HepG2 (cell line): Measurements from ENCODE around the gene PEAK1. TPM values are rescaled to one million over a fixed set of nuclear protein-coding genes. Genes with fewer than 3 reads are reported as not detected.
A peak's percentile ranks its signal among the peaks of the same experiment; 100 is the strongest.

ENCODE experiments used
- ATAC-seq: fragments of 200-7000 bp; cut with Tn5 transposase; 3 replicates; pipeline ENCODE4 v1.9.1; 2020; ENCODE audit warnings: mild to moderate bottlenecking, moderate library complexity
- BruUV-seq: library from RNA; stranded (reverse); fragments of 400-500 nt; replicated peaks from 2 replicates; lab custom pipeline; 2021; lab: Mats Ljungman, UMichigan
- CTCF ChIA-PET: fragments of 300-600 bp; formaldehyde crosslinking; extraction: SDS; loops from one replicate; lab custom pipeline; 2021; ENCODE audit warnings: low total read pairs, inconsistent platforms, low intra/inter-chr PET ratio; lab: Yijun Ruan, JAX
- POLR2A ChIA-PET: fragments of 350-600 bp; sonication (Branson Sonifier 250); formaldehyde crosslinking; loops from one replicate; lab custom pipeline; 2020; ENCODE audit warnings: antibody characterized with exemption, inconsistent platforms; lab: Yijun Ruan, JAX
- DNase-seq: peaks from one replicate; pipeline ENCODE4 v3.0.0-alpha.2; 2015; ENCODE audit warnings: low spot score
- FAIRE-seq: peaks from 3 replicates; lab custom pipeline; 2011; peaks lifted over from hg19 to GRCh38; lab: Jason Lieb, UNC
- H2AFZ ChIP-seq: one replicate; pipeline ENCODE4 v1.6.1; 2011; ENCODE audit warnings: low read length, inconsistent platforms
- H3K27ac ChIP-seq: fragments of 300-600 bp; 3 replicates; pipeline ENCODE4 v1.8.0; 2011; ENCODE audit warnings: mixed run types, mild to moderate bottlenecking, mixed read lengths, low read length, inconsistent platforms; ENCODE audit not compliant: insufficient read depth; ENCODE audit errors: extremely low read length
- H3K27me3 ChIP-seq, 2 experiments: fragments of 200-600 bp in 1 of 2; 2 replicates in 1 of 2; 3 replicates in 1 of 2; pipeline versions ENCODE4 v1.6.0 to v1.8.0; 2011; ENCODE audit warnings: low read length in 2 of 2, mild to moderate bottlenecking in 2 of 2, moderate library complexity in 2 of 2, inconsistent platforms in 1 of 2; ENCODE audit not compliant: insufficient read depth in 2 of 2, control insufficient read depth in 1 of 2
- H3K36me3 ChIP-seq, 2 experiments: fragments of 200-600 bp in 1 of 2; replicated peaks in 1 of 2; 2 replicates in 1 of 2; 3 replicates in 1 of 2; pipeline versions ENCODE4 v1.5.1 to v1.8.0; 2011; ENCODE audit warnings: low read length in 2 of 2, inconsistent platforms in 1 of 2; ENCODE audit not compliant: insufficient read depth in 2 of 2, control insufficient read depth in 1 of 2
- H3K4me1 ChIP-seq: 2 replicates; pipeline ENCODE4 v1.5.1; 2012; ENCODE audit warnings: low read length, inconsistent platforms; ENCODE audit not compliant: insufficient read depth
- H3K4me2 ChIP-seq: 2 replicates; pipeline ENCODE4 v1.6.0; 2011; ENCODE audit warnings: low read depth, low read length, inconsistent platforms
- H3K4me3 ChIP-seq, 3 experiments: fragments of 200-600 bp in 1 of 3; sonication (generic), shearing (Covaris generic) in 1 of 3; replicated peaks in 1 of 3; 2 replicates each; pipeline ENCODE4 v1.5.1; 2011 to 2016; ENCODE audit warnings: low read length in 3 of 3, inconsistent platforms in 2 of 3, low read depth in 2 of 3, mild to moderate bottlenecking in 2 of 3, control low read depth in 1 of 3, mixed read lengths in 1 of 3; ENCODE audit not compliant: insufficient read depth in 1 of 3
- H3K79me2 ChIP-seq: one replicate; pipeline ENCODE4 v1.6.1; 2011; ENCODE audit warnings: low read length, inconsistent platforms; ENCODE audit not compliant: insufficient read depth
- H3K9ac ChIP-seq: 2 replicates; pipeline ENCODE4 v1.6.0; 2011; ENCODE audit warnings: mild to moderate bottlenecking, low read depth, low read length, inconsistent platforms; ENCODE audit not compliant: insufficient read depth
- H3K9me3 ChIP-seq: 2 replicates; pipeline ENCODE4 v1.5.1; 2012; ENCODE audit warnings: mild to moderate bottlenecking, low read length
- H4K20me1 ChIP-seq: 2 replicates; pipeline ENCODE4 v1.6.0; 2011; ENCODE audit warnings: inconsistent platforms, mild to moderate bottlenecking, low read length, moderate library complexity; ENCODE audit not compliant: insufficient read depth
- CCDC6 ChIP-seq: sonication (generic); formaldehyde crosslinking; IDR thresholded peaks from 2 replicates; pipeline ENCODE4 v1.8.1; 2022; ENCODE audit warnings: mild to moderate bottlenecking, missing genetic modification reagents, moderate library complexity
- CEBPB ChIP-seq: IDR thresholded peaks from 2 replicates; pipeline ENCODE4 v1.6.1; 2011; ENCODE audit warnings: low read depth, low read length, improper control_type of control experiment, borderline replicate concordance
- CEBPG ChIP-seq: IDR thresholded peaks from 2 replicates; pipeline ENCODE4 v1.6.1; 2016
- GATAD2A ChIP-seq: IDR thresholded peaks from 2 replicates; pipeline ENCODE4 v1.6.1; 2016
- HNF4A ChIP-seq: sonication (generic); formaldehyde crosslinking; IDR thresholded peaks from 2 replicates; pipeline ENCODE4 v1.4.0; 2020; ENCODE audit warnings: missing genetic modification reagents
- HNF4G ChIP-seq, 2 experiments: sonication (generic) in 1 of 2; formaldehyde crosslinking in 1 of 2; IDR thresholded peaks; 2 replicates each; pipeline versions ENCODE4 v1.4.0 to v1.6.1; 2011 to 2020; ENCODE audit warnings: borderline replicate concordance in 2 of 2, low read depth in 2 of 2, mild to moderate bottlenecking in 2 of 2, low read length in 1 of 2, missing genetic modification reagents in 1 of 2, moderate library complexity in 1 of 2
- KAT2B ChIP-seq: fragments of 150-350 bp; IDR thresholded peaks from 2 replicates; pipeline ENCODE4 v1.6.1; 2014; ENCODE audit warnings: low read depth, low read length, borderline replicate concordance
- LCORL ChIP-seq, 2 experiments: fragments of 450-650 bp in 1 of 2; sonication (generic) in 1 of 2; formaldehyde crosslinking in 1 of 2; IDR thresholded peaks; 2 replicates each; pipeline versions ENCODE4 v1.5.0 to v1.6.1; 2017 to 2020; ENCODE audit warnings: antibody characterized with exemption in 1 of 2, missing genetic modification reagents in 1 of 2
- PHF21A ChIP-seq: sonication (generic); formaldehyde crosslinking; IDR thresholded peaks from 2 replicates; pipeline ENCODE4 v1.5.0; 2020; ENCODE audit warnings: mild to moderate bottlenecking, missing genetic modification reagents
- PHF5A ChIP-seq: IDR thresholded peaks from one replicate; pipeline ENCODE4 v1.6.1; 2018; ENCODE audit warnings: low read depth, missing genetic modification reagents; ENCODE audit not compliant: unreplicated experiment
- SALL1 ChIP-seq: sonication (generic); formaldehyde crosslinking; IDR thresholded peaks from 2 replicates; pipeline ENCODE4 v1.8.0; 2022; ENCODE audit warnings: mild to moderate bottlenecking, missing genetic modification reagents
- ZNF496 ChIP-seq: sonication (generic); formaldehyde crosslinking; IDR thresholded peaks from 2 replicates; pipeline ENCODE4 v1.8.1; 2023; ENCODE audit warnings: mild to moderate bottlenecking, moderate library complexity, missing genetic modification reagents; ENCODE audit not compliant: insufficient replicate concordance
- ZNF567 ChIP-seq: sonication (generic); formaldehyde crosslinking; IDR thresholded peaks from 2 replicates; pipeline ENCODE4 v1.8.1; 2023; ENCODE audit warnings: mild to moderate bottlenecking, missing genetic modification reagents, borderline replicate concordance
- ZNF768 ChIP-seq: sonication (generic); formaldehyde crosslinking; IDR thresholded peaks from 2 replicates; pipeline ENCODE4 v1.4.0; 2020; ENCODE audit warnings: missing genetic modification reagents
- WGBS: methylation state at CpG from one replicate; pipeline ENCODE4 v1.1.6; 2017; ENCODE audit warnings: low lambda C conversion rate; 5-methylcytosine and 5-hydroxymethylcytosine counted together
- in situ Hi-C: cut with HindIII; loops from 2 replicates; pipeline ENCODE4 v1.10.0; 2017; ENCODE audit warnings: low pct_unique_long_range_greater_than_20kb; ENCODE audit not compliant: extremely low pct_ligation_motif_present
- intact Hi-C: fragments of 100-400 bp; cut with micrococcal nuclease; formaldehyde crosslinking; loops from one replicate; pipeline ENCODE4 v1.10.0; 2022; ENCODE audit not compliant: unreplicated experiment
- polyA plus RNA-seq, 8 experiments: library from polyadenylated mRNA; depleted of rRNA in 3 of 8; stranded (reverse) in 7 of 8; unstranded in 1 of 8; fragments of >200 nt; fragmentation: Illumina TruSeq in 4 of 8; extraction: Trizol in 4 of 8; gene quantifications; 2 replicates each; pipeline versions ENCODE4 v1.2.1 to v1.2.3, GENCODE V29; 2011 to 2016; ENCODE audit warnings: low read depth in 4 of 8, missing spikeins in 1 of 8, mixed read lengths in 1 of 8; ENCODE audit not compliant: insufficient read depth in 1 of 8
- total RNA-seq, 5 experiments: library from RNA; depleted of rRNA; stranded (reverse); fragments of >200 nt; fragmentation: Illumina TruSeq; extraction: Trizol; gene quantifications; 2 replicates each; pipeline ENCODE4 v1.2.3, GENCODE V29; 2016; ENCODE audit warnings: low read depth in 1 of 5
- TF ChIP-seq, protein P1 (sequence below): sonication (generic); formaldehyde crosslinking; conservative IDR thresholded peaks from 2 replicates; pipeline ENCODE4 v1.4.0; 2020; ENCODE audit warnings: missing genetic modification reagents
- TF ChIP-seq, protein P2 (sequence below): sonication (generic); formaldehyde crosslinking; IDR thresholded peaks from 2 replicates; pipeline ENCODE4 v1.4.0; 2020; ENCODE audit warnings: missing genetic modification reagents, borderline replicate concordance

Gene PEAK1
- total and polyA plus RNA-seq, 2 of the 13 experiments (the other 11 are each of a cell fraction or from before 2014, with no cell fraction given), result 6.0 to 6.6 TPM

DNA sequence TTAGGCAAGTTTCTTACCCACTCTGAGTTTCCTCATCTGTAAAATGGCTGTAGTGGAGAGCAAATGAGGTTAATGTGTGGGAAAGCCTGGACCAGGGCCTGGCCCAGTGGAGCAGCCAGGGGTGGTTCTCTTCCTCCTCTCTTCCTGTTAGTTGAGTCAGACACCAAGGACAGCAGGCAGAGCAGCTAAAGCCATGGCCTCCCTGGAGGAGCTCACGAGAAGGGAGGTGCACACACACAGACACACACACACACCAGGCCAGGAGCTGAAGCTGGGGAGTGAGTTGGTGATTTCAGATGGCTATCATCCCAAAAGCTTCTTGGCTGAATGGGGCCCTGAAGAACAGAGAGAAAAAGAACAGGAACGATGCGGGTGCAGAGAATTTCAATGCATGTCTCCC, 315.7 kb downstream of the PEAK1 start (continued):
- TF ChIP-seq, protein P1, sequence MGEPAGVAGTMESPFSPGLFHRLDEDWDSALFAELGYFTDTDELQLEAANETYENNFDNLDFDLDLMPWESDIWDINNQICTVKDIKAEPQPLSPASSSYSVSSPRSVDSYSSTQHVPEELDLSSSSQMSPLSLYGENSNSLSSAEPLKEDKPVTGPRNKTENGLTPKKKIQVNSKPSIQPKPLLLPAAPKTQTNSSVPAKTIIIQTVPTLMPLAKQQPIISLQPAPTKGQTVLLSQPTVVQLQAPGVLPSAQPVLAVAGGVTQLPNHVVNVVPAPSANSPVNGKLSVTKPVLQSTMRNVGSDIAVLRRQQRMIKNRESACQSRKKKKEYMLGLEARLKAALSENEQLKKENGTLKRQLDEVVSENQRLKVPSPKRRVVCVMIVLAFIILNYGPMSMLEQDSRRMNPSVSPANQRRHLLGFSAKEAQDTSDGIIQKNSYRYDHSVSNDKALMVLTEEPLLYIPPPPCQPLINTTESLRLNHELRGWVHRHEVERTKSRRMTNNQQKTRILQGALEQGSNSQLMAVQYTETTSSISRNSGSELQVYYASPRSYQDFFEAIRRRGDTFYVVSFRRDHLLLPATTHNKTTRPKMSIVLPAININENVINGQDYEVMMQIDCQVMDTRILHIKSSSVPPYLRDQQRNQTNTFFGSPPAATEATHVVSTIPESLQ (CRISPR knock-in tag), result no peak

DNA sequence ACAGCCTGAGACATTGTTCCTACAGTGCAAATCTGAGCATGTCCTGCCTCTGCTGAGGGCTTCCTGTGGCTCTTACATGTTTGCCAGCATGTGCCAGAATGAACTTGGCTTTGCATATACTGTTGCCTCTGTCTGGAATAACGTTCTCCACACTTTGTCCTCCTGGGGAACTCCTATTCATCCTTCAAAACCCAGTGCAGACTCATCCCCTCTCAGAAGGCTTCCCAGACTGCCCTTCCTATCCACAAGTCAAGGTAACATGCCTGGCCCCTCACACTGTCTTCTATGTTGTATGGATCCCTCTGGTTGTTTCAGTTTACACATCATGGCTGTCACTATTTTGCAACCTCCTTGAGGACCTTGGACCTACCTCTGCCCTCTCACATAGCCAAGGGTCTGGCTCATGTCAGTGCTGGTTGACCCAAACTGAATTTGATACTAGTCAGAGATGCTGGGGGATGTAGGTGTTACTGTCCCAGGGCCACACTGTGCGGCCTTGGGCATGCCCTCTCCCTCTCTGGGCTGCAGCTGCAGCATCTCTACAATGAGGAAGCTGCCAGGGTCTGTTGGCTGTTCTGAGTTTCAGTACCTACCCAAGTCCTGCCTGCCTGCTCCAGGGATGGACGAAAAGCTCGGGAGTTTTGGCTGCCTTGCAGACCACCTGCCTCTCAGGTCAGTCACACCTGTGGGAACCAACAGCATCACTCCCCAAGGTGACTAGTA, 320.0 kb downstream of the PEAK1 start:
- POLR2A ChIA-PET, result no interaction called here
- TF ChIP-seq CEBPB (peak; percentile 33; the same call in 1 of the 2 replicates), ZNF567 (CRISPR knock-in tag) (no peak), SALL1 (CRISPR knock-in tag) (peak; percentile 49; the same call in 1 of the 2 replicates), KAT2B (no peak), PHF21A (CRISPR knock-in tag) (0 out of 2 replicates have a peak, but pooled peaks have one; percentile 18), GATAD2A (0 out of 2 replicates have a peak, but pooled peaks have one; percentile 22), CEBPG (CRISPR knock-in tag) (peak; percentile 37; the same call in 1 of the 2 replicates), ZNF496 (CRISPR knock-in tag) (no peak), PHF5A (CRISPR knock-in tag) (no peak), CCDC6 (no peak), HNF4A (CRISPR knock-in tag) (peak; percentile 68), ZNF768 (peak; percentile 89), HNF4G (IDR thresholded peaks at IDR 0.05; ENCODE audit: borderline replicate concordance, low read depth, low read length) (peak; percentile 57; the same call in 1 of the 2 replicates), HNF4G (CRISPR knock-in tag; IDR thresholded peaks at IDR 0.05; ENCODE audit: borderline replicate concordance, low read depth) (no peak), LCORL (IDR thresholded peaks at IDR 0.05) (no peak), LCORL (CRISPR knock-in tag; IDR thresholded peaks at IDR 0.05) (no peak)
- TF ChIP-seq, protein P2, sequence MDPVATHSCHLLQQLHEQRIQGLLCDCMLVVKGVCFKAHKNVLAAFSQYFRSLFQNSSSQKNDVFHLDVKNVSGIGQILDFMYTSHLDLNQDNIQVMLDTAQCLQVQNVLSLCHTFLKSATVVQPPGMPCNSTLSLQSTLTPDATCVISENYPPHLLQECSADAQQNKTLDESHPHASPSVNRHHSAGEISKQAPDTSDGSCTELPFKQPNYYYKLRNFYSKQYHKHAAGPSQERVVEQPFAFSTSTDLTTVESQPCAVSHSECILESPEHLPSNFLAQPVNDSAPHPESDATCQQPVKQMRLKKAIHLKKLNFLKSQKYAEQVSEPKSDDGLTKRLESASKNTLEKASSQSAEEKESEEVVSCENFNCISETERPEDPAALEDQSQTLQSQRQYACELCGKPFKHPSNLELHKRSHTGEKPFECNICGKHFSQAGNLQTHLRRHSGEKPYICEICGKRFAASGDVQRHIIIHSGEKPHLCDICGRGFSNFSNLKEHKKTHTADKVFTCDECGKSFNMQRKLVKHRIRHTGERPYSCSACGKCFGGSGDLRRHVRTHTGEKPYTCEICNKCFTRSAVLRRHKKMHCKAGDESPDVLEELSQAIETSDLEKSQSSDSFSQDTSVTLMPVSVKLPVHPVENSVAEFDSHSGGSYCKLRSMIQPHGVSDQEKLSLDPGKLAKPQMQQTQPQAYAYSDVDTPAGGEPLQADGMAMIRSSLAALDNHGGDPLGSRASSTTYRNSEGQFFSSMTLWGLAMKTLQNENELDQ, result no peak
- in situ Hi-C loops, result no loop called here
- DNase-seq, result no peak
- H3K27ac ChIP-seq, result no peak overlapping the region
- ATAC-seq, result peak; percentile 53
- no peaks in the 10 kb centered on the region for H4K20me1 ChIP-seq
- no peak overlapping the region for H3K4me3 ChIP-seq
- CTCF ChIA-PET, result no interaction called here
- no TSS peak for BruUV-seq
- intact Hi-C loops, result no loop called here
- H3K27me3 ChIP-seq, result no peaks in the 10 kb centered on the region
- H3K4me2 ChIP-seq, result no peak overlapping the region
- no peaks in the 10 kb centered on the region for H3K36me3 ChIP-seq
- H3K79me2 ChIP-seq, result no peaks in the 10 kb centered on the region
- WGBS, result 55% methylated on average over 3 of the region's 4 CpGs
- H3K9ac ChIP-seq, result no peak overlapping the region
- no peak for FAIRE-seq
- H3K4me1 ChIP-seq, result peaks cover 31% of the 10 kb centered on the region
- no peak overlapping the region for H2AFZ ChIP-seq
- no peaks in the 10 kb centered on the region for H3K9me3 ChIP-seq
